HG02884 (cell line): Measurements from ENCODE around the gene ARHGAP15.

Experiments used
- ATAC-seq: cut with Tn5 transposase; IDR thresholded peaks from one replicate; pipeline ENCODE4 v1.9.1; 2021; ENCODE audit warnings: mild to moderate bottlenecking, moderate library complexity; ENCODE audit not compliant: unreplicated experiment

The ARHGAP15 gene

GRCh38 chr2:143704451-143705106 is 575.4 kb downstream of the ARHGAP15 start:
- peak; percentile 85 for ATAC-seq

- ATAC-seq = peak; percentile 44
Measured at GRCh38 chr2:143705108-143705707, 576.0 kb downstream of the ARHGAP15 start.

- ATAC-seq = no peak
Measured at GRCh38 chr2:143706354-143706753, 577.1 kb downstream of the ARHGAP15 start.

- ATAC-seq = no peak
Measured at GRCh38 chr2:143708682-143709081, 579.5 kb downstream of the ARHGAP15 start.

GRCh38 chr2:143710196-143710595 is 581.0 kb downstream of the ARHGAP15 start:
- no peak for ATAC-seq

- ATAC-seq = no peak
Measured at GRCh38 chr2:143710879-143711278, 581.7 kb downstream of the ARHGAP15 start.

- ATAC-seq = no peak
Measured at GRCh38 chr2:143716522-143716921, 587.3 kb downstream of the ARHGAP15 start.

- ATAC-seq = no peak
Measured at GRCh38 chr2:143717053-143717452, 587.8 kb downstream of the ARHGAP15 start.

GRCh38 chr2:143717536-143718168 is 588.4 kb downstream of the ARHGAP15 start:
- ATAC-seq = no peak

- no peak for ATAC-seq
Measured at GRCh38 chr2:143718745-143719144, 589.5 kb downstream of the ARHGAP15 start.

- no peak for ATAC-seq
Measured at GRCh38 chr2:143719406-143719805, 590.2 kb downstream of the ARHGAP15 start.

GRCh38 chr2:143720095-143720664 is 591.0 kb downstream of the ARHGAP15 start:
- no peak for ATAC-seq

GRCh38 chr2:143725400-143725799 is 596.2 kb downstream of the ARHGAP15 start:
- ATAC-seq = no peak

GRCh38 chr2:143726151-143726845 is 597.1 kb downstream of the ARHGAP15 start:
- no peak for ATAC-seq

- ATAC-seq = no peak
Measured at GRCh38 chr2:143728498-143728897, 599.3 kb downstream of the ARHGAP15 start.

GRCh38 chr2:143729296-143729814 is 600.1 kb downstream of the ARHGAP15 start:
- ATAC-seq = no peak

- ATAC-seq = peak; percentile 79
Measured at GRCh38 chr2:143730155-143730952, 601.1 kb downstream of the ARHGAP15 start.

GRCh38 chr2:143730953-143731260 is 601.7 kb downstream of the ARHGAP15 start:
- ATAC-seq = peak; percentile 43

- ATAC-seq = no peak
Measured at GRCh38 chr2:143732076-143732475, 602.9 kb downstream of the ARHGAP15 start.

- no peak for ATAC-seq
Measured at GRCh38 chr2:143732871-143733270, 603.7 kb downstream of the ARHGAP15 start.
